Measurements from ENCODE around the gene THSD4.

DNA sequence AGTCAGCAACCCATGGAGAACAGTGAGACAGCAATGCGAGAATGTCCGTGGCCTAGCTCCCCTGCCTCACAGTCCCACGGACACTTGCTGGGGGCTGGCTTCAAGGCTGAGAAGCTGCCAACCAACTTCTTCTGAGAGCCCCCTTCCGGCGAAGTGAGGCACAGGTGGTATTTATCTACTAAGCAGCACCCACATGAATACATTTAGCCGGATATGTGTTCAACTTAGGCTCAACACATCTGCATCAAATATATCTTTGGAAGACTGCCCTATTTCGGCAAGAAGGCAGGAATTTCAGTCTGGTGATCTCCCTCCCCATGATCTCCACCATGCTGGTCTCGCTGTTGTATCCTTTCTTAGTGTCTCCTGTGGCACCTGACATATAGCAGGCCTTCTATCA, 354.1 kb downstream of the THSD4 start:
- TF ChIP-seq, protein P1, sequence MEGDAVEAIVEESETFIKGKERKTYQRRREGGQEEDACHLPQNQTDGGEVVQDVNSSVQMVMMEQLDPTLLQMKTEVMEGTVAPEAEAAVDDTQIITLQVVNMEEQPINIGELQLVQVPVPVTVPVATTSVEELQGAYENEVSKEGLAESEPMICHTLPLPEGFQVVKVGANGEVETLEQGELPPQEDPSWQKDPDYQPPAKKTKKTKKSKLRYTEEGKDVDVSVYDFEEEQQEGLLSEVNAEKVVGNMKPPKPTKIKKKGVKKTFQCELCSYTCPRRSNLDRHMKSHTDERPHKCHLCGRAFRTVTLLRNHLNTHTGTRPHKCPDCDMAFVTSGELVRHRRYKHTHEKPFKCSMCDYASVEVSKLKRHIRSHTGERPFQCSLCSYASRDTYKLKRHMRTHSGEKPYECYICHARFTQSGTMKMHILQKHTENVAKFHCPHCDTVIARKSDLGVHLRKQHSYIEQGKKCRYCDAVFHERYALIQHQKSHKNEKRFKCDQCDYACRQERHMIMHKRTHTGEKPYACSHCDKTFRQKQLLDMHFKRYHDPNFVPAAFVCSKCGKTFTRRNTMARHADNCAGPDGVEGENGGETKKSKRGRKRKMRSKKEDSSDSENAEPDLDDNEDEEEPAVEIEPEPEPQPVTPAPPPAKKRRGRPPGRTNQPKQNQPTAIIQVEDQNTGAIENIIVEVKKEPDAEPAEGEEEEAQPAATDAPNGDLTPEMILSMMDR (IDR thresholded peaks at IDR 0.05; ENCODE audit: low read depth, low read length, poor library complexity, severe bottlenecking): no peak
- TF ChIP-seq EZH2phosphoT487 (IDR thresholded peaks at IDR 0.05; ENCODE audit: borderline replicate concordance, low read length): no peak
